ENCODE measurements around the gene NDUFA11.

Gene NDUFA11

DNA sequence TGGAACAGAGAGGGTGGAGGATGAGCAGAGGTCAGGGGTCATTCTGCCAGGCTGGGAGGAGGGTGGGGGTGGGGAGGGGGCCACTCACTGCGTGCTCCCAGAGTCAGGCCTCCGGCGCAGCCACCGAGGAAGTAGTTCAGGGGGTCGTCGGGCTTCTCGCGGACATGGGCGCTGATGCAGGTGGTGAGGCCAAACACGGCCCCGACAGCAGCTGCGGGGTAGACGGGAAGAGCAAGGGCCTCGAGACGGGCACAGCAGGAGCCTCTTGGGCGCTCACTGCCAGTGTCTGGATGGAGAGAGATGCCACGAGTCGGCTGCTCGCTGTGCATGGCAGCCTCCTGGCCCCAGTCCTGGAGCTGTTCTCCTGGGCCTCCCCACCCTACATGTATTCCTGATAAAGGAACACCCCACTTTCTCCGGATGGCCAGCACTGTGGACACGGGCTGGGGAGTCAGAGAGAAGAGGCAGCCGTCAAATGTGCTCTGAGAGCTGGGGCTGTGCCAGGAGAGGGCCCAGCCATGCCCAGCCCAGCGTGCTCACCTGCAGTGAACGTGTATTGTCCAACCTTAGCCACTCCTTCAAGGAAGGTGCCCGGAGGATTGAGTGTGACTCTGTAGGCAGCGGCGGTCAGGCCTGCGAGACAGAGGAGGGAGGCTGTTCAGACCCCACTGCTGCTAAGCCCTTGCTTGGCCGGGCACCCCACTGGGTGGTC is 7.1 kb downstream of the NDUFA11 start:
- no peak for DNase-seq (ENCODE audit: extremely low spot score)

DNA sequence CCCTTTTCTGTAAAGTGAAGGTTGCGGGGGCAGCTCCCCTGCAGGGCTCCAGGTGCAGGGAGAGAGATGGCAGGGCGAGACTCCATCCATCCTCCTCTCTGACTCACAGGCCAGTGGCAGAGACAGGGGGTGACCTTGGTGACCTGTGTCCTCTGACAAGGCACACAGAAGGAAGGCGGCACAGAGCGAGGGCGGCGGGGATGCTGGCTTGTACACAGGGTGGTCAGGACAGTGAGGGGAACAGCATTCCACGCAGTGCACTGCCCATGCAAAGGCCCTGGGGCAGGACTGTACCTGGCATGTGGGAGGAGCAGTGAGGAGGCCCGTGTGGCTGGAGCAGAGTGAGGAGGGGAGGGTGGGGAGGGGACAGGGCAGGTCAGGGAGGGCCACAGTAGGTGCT is 7.7 kb downstream of the NDUFA11 start:
- CTCF ChIA-PET, result interaction anchor here (1.4 kb wide), 1 partner anchor 92 kb away, joined by 6 read pairs; no protein-coding TSS in a partner anchor

More for the DNA sequence above, 7.1 kb downstream of the NDUFA11 start:
- CTCF ChIA-PET, result interaction anchor here (0.6 to 1.8 kb wide), 3 partner anchors 35 to 92 kb away, joined by 3 to 6 read pairs (median 6); no protein-coding TSS in a partner anchor
- POLR2A ChIA-PET, result no interaction called here
- TF ChIP-seq SP1 (IDR thresholded peaks at IDR 0.05), result no peak
- TF ChIP-seq TARDBP (IDR thresholded peaks at IDR 0.05), result no peak
- TF ChIP-seq SUZ12 (IDR thresholded peaks at IDR 0.05), result no peak
- TF ChIP-seq, protein P1, sequence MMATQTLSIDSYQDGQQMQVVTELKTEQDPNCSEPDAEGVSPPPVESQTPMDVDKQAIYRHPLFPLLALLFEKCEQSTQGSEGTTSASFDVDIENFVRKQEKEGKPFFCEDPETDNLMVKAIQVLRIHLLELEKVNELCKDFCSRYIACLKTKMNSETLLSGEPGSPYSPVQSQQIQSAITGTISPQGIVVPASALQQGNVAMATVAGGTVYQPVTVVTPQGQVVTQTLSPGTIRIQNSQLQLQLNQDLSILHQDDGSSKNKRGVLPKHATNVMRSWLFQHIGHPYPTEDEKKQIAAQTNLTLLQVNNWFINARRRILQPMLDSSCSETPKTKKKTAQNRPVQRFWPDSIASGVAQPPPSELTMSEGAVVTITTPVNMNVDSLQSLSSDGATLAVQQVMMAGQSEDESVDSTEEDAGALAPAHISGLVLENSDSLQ (IDR thresholded peaks at IDR 0.05), result no peak
- no peak for TF ChIP-seq ARNT (IDR thresholded peaks at IDR 0.05)
- no peak for TF ChIP-seq HDGF (IDR thresholded peaks at IDR 0.05; ENCODE audit: borderline replicate concordance)
- no peak for TF ChIP-seq LEF1 (IDR thresholded peaks at IDR 0.05; ENCODE audit: borderline replicate concordance)
- no peak for TF ChIP-seq ELF4 (IDR thresholded peaks at IDR 0.05)
- TF ChIP-seq FOXK2 (IDR thresholded peaks at IDR 0.05), result no peak
- no peak for TF ChIP-seq ZNF384 (IDR thresholded peaks at IDR 0.05)
- TF ChIP-seq BHLHE40 (IDR thresholded peaks at IDR 0.05; ENCODE audit: borderline replicate concordance), result no peak
- no peak for TF ChIP-seq NFRKB (IDR thresholded peaks at IDR 0.05)
- TF ChIP-seq FOXM1 (IDR thresholded peaks at IDR 0.05; ENCODE audit: borderline replicate concordance), result no peak
- TF ChIP-seq FOXA1 (IDR thresholded peaks at IDR 0.05), result no peak

DNA sequence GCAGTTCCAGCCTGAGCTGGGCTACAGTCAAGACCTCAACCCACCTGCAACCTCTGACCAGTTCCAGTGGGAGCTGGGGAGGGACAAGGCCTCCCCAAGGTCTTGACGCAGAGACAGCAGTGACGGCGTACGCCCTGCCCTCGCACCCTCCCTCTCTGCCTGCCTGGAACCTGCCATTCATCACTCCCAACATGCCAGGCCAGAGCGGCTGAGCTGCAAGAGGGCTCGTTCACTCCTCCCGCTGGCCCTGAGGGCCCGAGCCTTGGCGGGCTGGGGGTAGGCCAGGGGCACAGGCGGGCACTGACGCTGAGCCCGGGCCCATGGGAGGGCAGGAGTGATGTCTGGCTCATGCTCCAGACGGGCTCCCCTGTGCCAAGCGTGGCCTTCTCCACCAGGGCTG is 8.2 kb downstream of the NDUFA11 start:
- ChIA-PET POLR2A (no interaction called here), CTCF (interaction anchor here (1.4 kb wide), 1 partner anchor 91 kb away, joined by 6 read pairs; no protein-coding TSS in a partner anchor)
- no peak for DNase-seq (ENCODE audit: extremely low spot score)
- TF ChIP-seq BHLHE40 (IDR thresholded peaks at IDR 0.05; ENCODE audit: borderline replicate concordance) (no peak), ZNF384 (IDR thresholded peaks at IDR 0.05) (no peak), TARDBP (IDR thresholded peaks at IDR 0.05) (no peak), NFRKB (IDR thresholded peaks at IDR 0.05) (no peak), ELF4 (IDR thresholded peaks at IDR 0.05) (no peak), LEF1 (IDR thresholded peaks at IDR 0.05; ENCODE audit: borderline replicate concordance) (no peak), HDGF (IDR thresholded peaks at IDR 0.05; ENCODE audit: borderline replicate concordance) (no peak), L3MBTL2 (conservative IDR thresholded peaks at IDR 0.05) (no peak), FOXA1 (IDR thresholded peaks at IDR 0.05) (no peak), SP1 (IDR thresholded peaks at IDR 0.05) (no peak), FOXK2 (IDR thresholded peaks at IDR 0.05) (no peak), FOXM1 (IDR thresholded peaks at IDR 0.05; ENCODE audit: borderline replicate concordance) (no peak), CTBP1 (IDR thresholded peaks at IDR 0.05; ENCODE audit: borderline replicate concordance) (no peak), SUZ12 (IDR thresholded peaks at IDR 0.05) (no peak)
- TF ChIP-seq, protein P1 (IDR thresholded peaks at IDR 0.05), result no peak

More for the DNA sequence above, 7.7 kb downstream of the NDUFA11 start:
- TF ChIP-seq NFRKB (IDR thresholded peaks at IDR 0.05) (no peak), L3MBTL2 (conservative IDR thresholded peaks at IDR 0.05) (no peak), CTBP1 (IDR thresholded peaks at IDR 0.05; ENCODE audit: borderline replicate concordance) (no peak), FOXK2 (IDR thresholded peaks at IDR 0.05) (no peak), FOXA1 (IDR thresholded peaks at IDR 0.05) (no peak), SP1 (IDR thresholded peaks at IDR 0.05) (no peak), ARNT (IDR thresholded peaks at IDR 0.05) (no peak), BHLHE40 (IDR thresholded peaks at IDR 0.05; ENCODE audit: borderline replicate concordance) (no peak), HDGF (IDR thresholded peaks at IDR 0.05; ENCODE audit: borderline replicate concordance) (no peak), FOXM1 (IDR thresholded peaks at IDR 0.05; ENCODE audit: borderline replicate concordance) (no peak), SUZ12 (IDR thresholded peaks at IDR 0.05) (no peak), TARDBP (IDR thresholded peaks at IDR 0.05) (no peak), ELF4 (IDR thresholded peaks at IDR 0.05) (no peak), LEF1 (IDR thresholded peaks at IDR 0.05; ENCODE audit: borderline replicate concordance) (no peak)
- TF ChIP-seq, protein P1 (IDR thresholded peaks at IDR 0.05), result no peak
- POLR2A ChIA-PET, result no interaction called here
- DNase-seq (ENCODE audit: extremely low spot score), result no peak

DNA sequence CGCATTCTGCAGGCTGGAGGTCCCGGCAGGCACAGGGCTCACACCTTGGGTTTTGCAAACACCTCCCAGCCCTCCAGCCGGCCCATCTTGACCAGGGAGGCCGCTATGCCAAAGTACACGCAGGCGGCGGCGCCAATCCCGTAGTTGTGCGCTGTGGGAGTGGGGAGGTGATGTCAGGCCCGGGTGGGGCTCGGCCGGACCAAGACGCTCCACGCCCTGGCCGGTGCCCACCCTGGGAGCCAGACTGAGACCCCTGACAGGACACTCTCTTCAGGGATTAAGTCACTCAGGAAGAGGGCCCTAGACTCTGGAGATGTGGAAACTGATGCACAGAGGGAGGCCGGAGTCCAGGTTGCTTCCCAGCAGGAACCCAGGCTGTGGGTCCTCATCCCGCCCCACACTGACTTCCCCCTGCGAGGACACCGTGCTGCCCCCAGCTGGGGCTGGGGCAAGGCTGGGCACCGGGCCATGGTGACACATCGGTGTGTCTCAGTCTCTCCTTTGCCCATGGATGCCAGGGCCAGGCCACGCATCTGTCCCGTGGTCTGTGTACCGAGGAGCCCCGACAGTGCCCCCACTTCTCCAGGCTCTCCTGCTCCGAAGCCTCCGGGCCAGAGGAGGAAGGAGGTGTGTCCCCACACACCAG is 8.8 kb downstream of the NDUFA11 start:
- DNase-seq (ENCODE audit: extremely low spot score), result no peak
- TF ChIP-seq TARDBP (IDR thresholded peaks at IDR 0.05), result no peak
- TF ChIP-seq FOXK2 (IDR thresholded peaks at IDR 0.05), result no peak
- TF ChIP-seq FOXA1 (IDR thresholded peaks at IDR 0.05), result no peak
- no peak for TF ChIP-seq CTBP1 (IDR thresholded peaks at IDR 0.05; ENCODE audit: borderline replicate concordance)
- TF ChIP-seq BHLHE40 (IDR thresholded peaks at IDR 0.05; ENCODE audit: borderline replicate concordance), result no peak
- TF ChIP-seq, protein P1 (IDR thresholded peaks at IDR 0.05), result no peak
- no peak for TF ChIP-seq FOXM1 (IDR thresholded peaks at IDR 0.05; ENCODE audit: borderline replicate concordance)
- TF ChIP-seq SP1 (IDR thresholded peaks at IDR 0.05), result no peak
- no peak for TF ChIP-seq ELF4 (IDR thresholded peaks at IDR 0.05)
- TF ChIP-seq L3MBTL2 (conservative IDR thresholded peaks at IDR 0.05), result no peak
- no peak for TF ChIP-seq ARNT (IDR thresholded peaks at IDR 0.05)
- TF ChIP-seq SUZ12 (IDR thresholded peaks at IDR 0.05), result no peak
- TF ChIP-seq LEF1 (IDR thresholded peaks at IDR 0.05; ENCODE audit: borderline replicate concordance), result no peak
- TF ChIP-seq HDGF (IDR thresholded peaks at IDR 0.05; ENCODE audit: borderline replicate concordance), result no peak
- TF ChIP-seq ZNF384 (IDR thresholded peaks at IDR 0.05), result no peak
- CTCF ChIA-PET, result interaction anchor here (1.4 kb wide), 1 partner anchor 91 kb away, joined by 6 read pairs; no protein-coding TSS in a partner anchor
- POLR2A ChIA-PET, result no interaction called here

Data from HEK293T (cell line).